NT2/D1 (cell line): ENCODE measurements around the gene RIN3.
A peak's percentile ranks its signal among the peaks of the same experiment; 100 is the strongest.

ENCODE experiments used
- DNase-seq: peaks from one replicate; pipeline ENCODE4 v3.0.0-alpha.2; 2011; ENCODE audit warnings: low read depth, low spot score
- H3K27me3 ChIP-seq: 2 replicates; pipeline ENCODE4 v1.6.0; 2011; ENCODE audit warnings: mild to moderate bottlenecking; ENCODE audit not compliant: insufficient read length, insufficient read depth
- H3K36me3 ChIP-seq: 2 replicates; pipeline ENCODE4 v1.6.1; 2011; ENCODE audit warnings: mild to moderate bottlenecking, low read length, mixed read lengths; ENCODE audit not compliant: insufficient read depth, insufficient read length
- H3K4me1 ChIP-seq: 2 replicates; pipeline ENCODE4 v1.5.1; 2011; ENCODE audit not compliant: insufficient read depth, insufficient read length
- H3K4me3 ChIP-seq: 2 replicates; pipeline ENCODE4 v1.5.1; 2011; ENCODE audit warnings: low read depth; ENCODE audit not compliant: insufficient read length
- H3K9ac ChIP-seq: 2 replicates; pipeline ENCODE4 v1.6.0; 2011; ENCODE audit warnings: low read depth; ENCODE audit not compliant: insufficient read length
- H3K9me3 ChIP-seq: 2 replicates; pipeline ENCODE4 v1.5.1; 2011; ENCODE audit warnings: mild to moderate bottlenecking, low read length; ENCODE audit not compliant: insufficient read depth
- SUZ12 ChIP-seq: IDR thresholded peaks from 2 replicates; pipeline ENCODE4 v1.6.1; 2011; ENCODE audit not compliant: insufficient read length, insufficient read depth; ENCODE audit errors: extremely low read depth
- YY1 ChIP-seq: IDR thresholded peaks from 2 replicates; pipeline ENCODE4 v1.6.1; 2011; ENCODE audit not compliant: insufficient read length, insufficient read depth
- ZNF274 ChIP-seq: IDR thresholded peaks from 2 replicates; pipeline ENCODE4 v1.6.1; 2011; ENCODE audit warnings: mild to moderate bottlenecking, low read depth, low read length

Gene RIN3

DNA sequence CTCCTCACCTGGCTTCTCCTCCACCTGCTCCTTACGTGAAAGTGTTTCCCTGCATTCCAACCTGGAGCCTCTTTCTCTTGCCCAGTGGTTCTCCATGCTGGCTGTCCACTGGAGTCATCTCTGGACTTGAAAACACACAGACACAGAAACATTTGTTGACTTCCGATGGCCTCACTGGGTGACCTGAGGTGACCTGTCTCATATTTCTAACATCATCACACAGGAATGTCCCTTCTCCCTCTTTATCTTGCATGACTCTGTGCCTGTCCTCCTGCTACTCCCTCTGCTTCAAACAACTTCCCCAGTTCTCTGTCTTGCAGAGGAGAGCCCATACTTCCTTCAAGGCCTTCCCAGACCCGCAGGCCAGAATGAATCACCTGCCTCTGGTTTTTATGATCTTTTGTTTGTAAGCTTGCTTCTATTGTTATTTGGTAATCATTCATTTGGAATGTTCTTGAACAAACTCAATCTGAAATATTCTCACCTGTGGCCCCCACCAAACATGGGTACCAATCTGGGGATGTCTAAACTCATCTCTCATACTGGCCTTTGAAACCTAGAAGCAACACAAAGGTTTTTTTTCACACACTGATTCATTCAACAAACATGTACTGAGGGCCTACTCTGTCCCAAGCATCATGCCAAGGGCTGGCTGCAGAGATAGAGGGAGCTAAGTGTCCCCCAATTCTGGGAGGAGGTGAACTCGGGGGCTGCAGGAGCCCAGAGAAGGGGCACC is 9.7 kb upstream of the RIN3 start:
- no peaks in the 10 kb centered on the region for H3K36me3 ChIP-seq
- TF ChIP-seq YY1: no peak
- TF ChIP-seq SUZ12: no peak
- H3K4me1 ChIP-seq: peaks cover 3% of the 10 kb centered on the region
- H3K4me3 ChIP-seq: no peak overlapping the region
- no peak overlapping the region for H3K9ac ChIP-seq
- no peaks in the 10 kb centered on the region for H3K9me3 ChIP-seq
- no peaks in the 10 kb centered on the region for H3K27me3 ChIP-seq
- DNase-seq: no peak

DNA sequence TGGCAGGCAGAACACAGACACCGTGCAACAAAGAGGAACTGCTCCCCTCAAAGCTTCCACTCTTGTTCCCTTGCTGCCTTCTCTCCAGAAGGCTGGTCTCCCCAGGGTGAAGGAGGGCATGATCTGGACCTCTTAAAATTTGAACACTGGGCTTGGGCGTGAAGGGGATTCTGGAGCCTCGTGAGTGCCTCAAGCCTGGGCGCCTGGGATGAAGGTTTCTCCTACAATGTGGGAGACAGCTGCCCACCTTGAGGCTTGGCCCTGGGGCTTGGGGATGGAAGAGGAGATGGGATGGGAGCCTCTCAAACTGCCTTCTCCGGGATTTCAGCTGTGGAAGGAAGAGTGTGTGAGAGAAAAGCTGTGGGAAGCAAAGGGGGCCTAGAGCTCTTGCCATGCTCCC is 7.8 kb upstream of the RIN3 start:
- H3K36me3 ChIP-seq: no peaks in the 10 kb centered on the region
- H3K4me1 ChIP-seq: peaks cover 4% of the 10 kb centered on the region
- H3K4me3 ChIP-seq: no peak overlapping the region
- no peak for DNase-seq
- H3K9me3 ChIP-seq: no peaks in the 10 kb centered on the region
- no peak for TF ChIP-seq ZNF274
- TF ChIP-seq YY1: no peak
- no peak for TF ChIP-seq SUZ12
- H3K9ac ChIP-seq: no peak overlapping the region
- H3K27me3 ChIP-seq: no peaks in the 10 kb centered on the region

DNA sequence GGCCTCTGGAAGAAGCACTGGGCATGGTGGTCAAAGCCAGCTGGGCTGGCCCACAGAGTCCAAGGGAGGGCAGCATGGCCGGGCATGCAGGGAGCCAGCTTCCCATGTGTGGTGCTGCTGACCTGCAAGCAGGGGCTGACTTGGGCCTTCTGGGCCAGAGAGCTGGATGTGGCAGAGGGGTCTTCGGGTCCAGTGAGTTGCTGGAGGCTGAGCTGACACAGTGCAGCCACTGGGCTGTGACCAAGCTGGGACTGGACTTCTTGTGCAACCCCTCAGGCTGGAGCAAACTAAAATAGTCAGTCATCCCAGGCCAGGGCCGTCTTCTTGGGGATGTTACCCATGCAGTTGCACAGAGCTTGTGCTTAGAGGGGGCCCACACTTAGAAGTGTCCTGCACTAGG is 7.3 kb upstream of the RIN3 start:
- no peaks in the 10 kb centered on the region for H3K36me3 ChIP-seq
- TF ChIP-seq YY1: no peak
- TF ChIP-seq SUZ12: no peak
- no peak for TF ChIP-seq ZNF274
- no peaks in the 10 kb centered on the region for H3K27me3 ChIP-seq
- no peak overlapping the region for H3K4me3 ChIP-seq
- DNase-seq: no peak
- peaks cover 7% of the 10 kb centered on the region for H3K4me1 ChIP-seq
- H3K9ac ChIP-seq: no peak overlapping the region
- no peaks in the 10 kb centered on the region for H3K9me3 ChIP-seq

DNA sequence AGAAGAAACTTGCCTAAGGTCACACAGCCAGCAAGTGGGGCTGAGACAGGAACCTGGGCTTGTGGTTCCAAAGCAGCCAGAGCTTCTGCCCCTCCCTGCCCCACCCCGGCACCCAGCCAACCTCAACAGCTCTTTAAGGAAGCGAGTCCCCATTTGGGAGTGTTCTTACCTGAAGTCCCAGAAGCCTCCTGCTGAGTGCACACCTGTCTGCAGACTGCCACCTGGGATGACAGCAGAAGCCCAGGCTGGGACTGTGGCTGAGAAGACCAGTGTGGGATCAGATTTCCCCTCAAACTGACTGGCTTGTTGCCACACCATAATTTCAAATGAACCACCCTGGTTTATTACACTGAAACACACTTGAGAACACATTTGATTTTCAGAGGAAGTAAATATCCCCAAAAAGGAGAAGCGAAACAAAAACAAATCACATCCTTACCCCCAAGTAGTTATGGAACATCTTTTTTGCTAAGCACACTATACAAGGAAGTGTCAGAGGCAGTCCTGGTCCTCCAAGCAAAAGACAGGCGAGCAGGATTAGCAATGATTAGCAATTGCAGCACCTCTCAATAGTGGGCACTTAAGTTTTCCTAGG is 6.3 kb upstream of the RIN3 start:
- no peak overlapping the region for H3K9ac ChIP-seq
- no peak overlapping the region for H3K4me3 ChIP-seq
- DNase-seq: no peak
- no peaks in the 10 kb centered on the region for H3K9me3 ChIP-seq
- TF ChIP-seq SUZ12: no peak
- no peak for TF ChIP-seq ZNF274
- no peak for TF ChIP-seq YY1
- peaks cover 7% of the 10 kb centered on the region for H3K4me1 ChIP-seq
- H3K27me3 ChIP-seq: no peaks in the 10 kb centered on the region
- no peaks in the 10 kb centered on the region for H3K36me3 ChIP-seq

DNA sequence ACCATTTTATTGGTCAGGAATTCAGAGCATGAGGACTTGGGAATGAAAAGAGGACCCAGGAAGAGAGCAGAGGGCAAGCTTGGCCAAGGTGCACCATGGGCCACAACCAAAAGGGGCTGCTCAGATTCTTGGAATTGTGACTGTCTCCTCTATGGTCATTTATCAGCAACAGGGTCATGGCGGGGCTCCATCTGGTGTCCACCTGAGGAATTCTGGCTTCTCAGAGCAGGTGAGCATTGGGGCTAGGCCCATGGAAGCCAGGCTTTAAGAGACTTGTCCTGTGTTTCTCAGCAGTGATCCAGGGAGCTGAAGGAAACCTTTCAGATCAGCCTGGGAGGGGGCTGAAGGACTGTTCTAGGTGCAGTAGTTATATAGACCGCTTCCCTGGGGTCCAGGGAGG is 2.6 kb upstream of the RIN3 start:
- peaks cover 31% of the 10 kb centered on the region for H3K27me3 ChIP-seq
- H3K9me3 ChIP-seq: no peaks in the 10 kb centered on the region
- H3K4me3 ChIP-seq: no peak overlapping the region
- no peak for TF ChIP-seq ZNF274
- no peak for TF ChIP-seq SUZ12
- no peak for TF ChIP-seq YY1
- no peak overlapping the region for H3K9ac ChIP-seq
- peaks cover 12% of the 10 kb centered on the region for H3K4me1 ChIP-seq
- no peak for DNase-seq
- H3K36me3 ChIP-seq: no peaks in the 10 kb centered on the region

DNA sequence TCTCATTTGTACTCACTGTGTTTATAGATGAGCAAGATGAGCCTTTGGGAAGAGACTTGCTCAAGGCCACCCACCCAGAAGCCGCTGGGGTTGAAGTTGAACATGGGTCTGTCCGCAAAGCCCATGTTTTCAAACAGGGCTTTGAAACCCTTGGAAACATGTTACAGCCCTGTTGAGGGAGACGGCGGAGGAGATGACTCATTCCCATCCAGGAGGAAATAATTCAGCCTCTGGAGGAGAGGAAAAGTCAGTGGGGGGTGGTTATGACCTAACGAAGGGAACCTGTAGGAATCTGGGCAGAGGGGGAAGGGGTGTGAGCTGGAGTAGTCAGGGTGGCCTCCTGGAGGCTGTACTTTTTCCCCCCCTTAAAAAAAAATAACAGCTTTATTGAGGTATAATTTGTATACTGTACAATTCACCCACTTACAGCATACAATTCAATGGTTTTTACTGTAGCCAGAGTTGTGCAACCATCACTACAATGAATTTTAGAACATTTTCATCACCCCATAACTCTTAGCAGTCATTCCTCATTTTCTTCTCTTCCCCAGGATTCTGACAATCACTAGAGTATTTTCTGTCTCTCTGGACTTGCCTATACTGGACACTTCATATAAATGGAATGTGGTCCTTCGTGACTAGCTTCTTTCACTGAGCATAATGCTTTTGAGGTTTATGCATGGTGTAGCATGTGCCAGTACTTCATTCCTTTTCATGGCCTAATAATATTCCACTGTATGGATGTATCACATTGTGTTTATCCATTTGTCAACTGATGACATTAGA is 1.9 kb upstream of the RIN3 start:
- no peaks in the 10 kb centered on the region for H3K36me3 ChIP-seq
- H3K4me1 ChIP-seq: peaks cover 12% of the 10 kb centered on the region
- H3K9me3 ChIP-seq: no peaks in the 10 kb centered on the region
- no peak overlapping the region for H3K4me3 ChIP-seq
- no peak for DNase-seq
- peaks cover 35% of the 10 kb centered on the region for H3K27me3 ChIP-seq
- H3K9ac ChIP-seq: no peak overlapping the region
- TF ChIP-seq YY1 (no peak), SUZ12 (no peak), ZNF274 (no peak)

DNA sequence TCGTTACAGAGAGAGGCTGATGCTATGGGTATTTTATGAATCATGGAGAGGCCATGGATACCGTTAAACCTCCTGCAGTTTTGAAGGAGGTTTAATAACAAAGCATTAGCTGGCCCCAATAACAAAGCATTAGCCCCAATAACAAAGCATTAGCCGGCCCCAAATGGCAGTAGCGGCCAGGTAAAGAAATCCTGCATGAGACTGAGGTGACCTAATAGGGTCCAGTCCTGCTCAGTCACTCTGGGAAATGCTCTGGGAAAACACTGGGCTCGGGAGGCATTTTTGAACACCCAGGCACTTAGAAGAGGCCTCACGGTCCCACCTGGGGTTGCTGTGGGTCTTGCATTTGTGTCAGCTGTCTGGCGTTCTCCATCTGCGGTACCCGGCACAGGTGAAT is 776 bp upstream of the RIN3 start:
- H3K4me1 ChIP-seq: peaks cover 9% of the 10 kb centered on the region
- no peaks in the 10 kb centered on the region for H3K9me3 ChIP-seq
- no peak for TF ChIP-seq ZNF274
- TF ChIP-seq SUZ12: no peak
- TF ChIP-seq YY1: no peak
- peaks cover 38% of the 10 kb centered on the region for H3K27me3 ChIP-seq
- peak overlapping the region; percentile 57 for H3K4me3 ChIP-seq
- DNase-seq: no peak
- H3K9ac ChIP-seq: no peak overlapping the region
- no peaks in the 10 kb centered on the region for H3K36me3 ChIP-seq
